Dermis microvascular lymphatic vessel endothelial cell (primary cell): ENCODE measurements around the gene ARL15. TPM values are rescaled to one million over a fixed set of nuclear protein-coding genes. Genes with fewer than 3 reads are reported as not detected.

Source experiments
- DNase-seq, 2 donors: peaks; one replicate each; pipeline versions ENCODE4 v3.0.0 to v3.0.0-alpha.2; 2010; ENCODE audit warnings: low read depth in 2 of 2
- total RNA-seq: library from RNA; depleted of rRNA; stranded (reverse); fragments of >200 nt; gene quantifications from 2 replicates; pipeline ENCODE4 v1.2.1, GENCODE V29; 2014

Gene ARL15
- total RNA-seq, 1 donor from 2014 or later: 39.0 TPM

DNA sequence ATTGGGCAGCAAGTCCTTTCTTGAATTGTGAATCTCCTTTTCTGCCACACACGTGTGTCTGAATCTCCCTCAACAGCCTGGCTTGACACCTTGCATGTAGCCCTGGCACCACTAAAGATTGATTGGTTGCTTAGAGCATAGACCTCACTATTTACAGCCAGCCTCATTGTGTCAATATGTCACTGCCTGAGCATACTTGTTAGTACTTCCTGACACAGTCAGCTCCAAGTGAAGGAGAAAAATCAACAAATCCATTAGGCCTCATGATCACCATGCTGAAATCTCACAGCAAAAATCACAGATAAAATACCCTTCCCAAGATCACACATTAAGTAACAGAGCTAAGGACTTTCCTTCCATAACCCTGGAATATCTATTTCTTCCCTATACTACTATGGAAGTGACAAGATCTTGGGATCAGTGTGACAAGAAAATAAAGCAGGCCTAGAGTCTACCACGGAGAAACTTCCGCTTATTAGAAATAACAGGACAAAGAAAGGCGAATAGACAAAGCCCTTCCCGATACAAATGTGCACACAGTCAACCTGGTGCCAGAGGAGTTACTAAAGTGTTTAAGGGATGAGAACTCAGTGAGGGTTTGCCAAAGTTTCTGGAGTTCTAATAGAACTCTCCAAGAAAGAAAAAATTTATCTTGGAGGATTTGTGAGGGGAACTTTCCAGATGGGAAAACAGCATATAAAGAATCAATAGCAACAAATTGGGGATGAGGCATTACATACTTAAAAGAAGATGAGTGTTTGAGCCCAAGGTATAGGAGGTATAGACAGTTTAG, 5.6 kb upstream of the ARL15 start:
- DNase-seq: no peak

DNA sequence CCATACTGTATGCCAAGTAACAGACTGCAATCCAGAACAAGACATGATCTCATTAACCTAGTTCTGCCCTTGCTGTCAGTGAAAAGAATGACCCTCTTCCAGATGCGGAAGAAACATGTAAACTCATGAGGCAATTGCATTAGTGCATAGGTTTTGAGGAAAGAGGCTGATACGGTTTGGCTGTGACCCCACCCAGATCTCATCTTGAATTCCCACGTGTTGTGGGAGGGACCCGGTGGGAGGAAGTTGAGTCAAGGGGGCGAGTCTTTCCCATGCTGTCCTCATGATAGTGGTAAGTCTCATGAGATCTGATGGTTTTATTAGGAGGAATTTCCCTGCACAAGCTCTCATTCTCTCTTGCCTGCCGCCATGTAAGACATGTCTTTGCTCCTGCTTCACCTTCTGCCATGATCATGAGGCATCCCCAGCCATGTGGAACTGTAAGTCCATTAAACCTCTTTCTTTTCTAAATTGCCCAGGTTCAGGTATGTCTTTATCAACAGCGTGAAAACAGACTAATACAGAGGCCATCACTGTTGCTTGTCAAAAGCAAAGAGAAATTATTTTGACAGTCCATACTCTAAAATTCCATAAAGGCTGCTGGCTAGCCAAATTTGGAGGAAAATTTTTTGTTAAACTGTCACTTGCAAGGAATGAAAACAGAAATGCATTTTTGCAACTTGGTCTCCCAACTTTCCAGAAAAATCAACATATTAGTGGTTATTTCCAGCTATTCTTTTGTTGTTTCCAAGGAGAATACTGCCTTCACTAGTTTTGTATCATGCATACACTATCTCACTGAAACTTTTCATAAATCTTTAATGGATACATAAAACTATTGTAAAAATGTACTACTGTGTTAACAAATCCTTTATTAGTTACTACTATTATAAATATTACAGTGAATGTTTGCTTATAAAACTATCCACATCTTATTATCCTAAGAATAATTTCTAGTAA, 3.2 kb upstream of the ARL15 start:
- DNase-seq: no peak

DNA sequence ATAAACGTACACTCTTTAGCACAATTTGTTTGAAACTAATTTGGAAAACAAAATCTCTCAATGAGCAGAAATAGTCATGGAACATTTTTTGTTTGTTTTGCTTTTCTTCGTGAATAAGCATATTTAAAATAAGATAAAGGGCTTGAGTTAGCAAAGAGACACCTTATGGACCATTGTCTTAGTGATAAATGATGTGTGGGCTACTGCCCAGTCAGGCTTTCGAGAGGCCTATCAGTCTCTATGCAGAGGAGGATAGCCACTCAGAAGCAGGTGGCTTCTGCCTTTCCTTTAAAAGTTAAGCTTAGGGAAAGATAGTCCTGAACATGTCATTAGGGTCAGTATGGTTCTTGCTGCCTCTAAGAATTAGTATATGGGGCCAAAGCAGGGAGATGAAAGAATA, 2.1 kb upstream of the ARL15 start:
- DNase-seq: no peak

DNA sequence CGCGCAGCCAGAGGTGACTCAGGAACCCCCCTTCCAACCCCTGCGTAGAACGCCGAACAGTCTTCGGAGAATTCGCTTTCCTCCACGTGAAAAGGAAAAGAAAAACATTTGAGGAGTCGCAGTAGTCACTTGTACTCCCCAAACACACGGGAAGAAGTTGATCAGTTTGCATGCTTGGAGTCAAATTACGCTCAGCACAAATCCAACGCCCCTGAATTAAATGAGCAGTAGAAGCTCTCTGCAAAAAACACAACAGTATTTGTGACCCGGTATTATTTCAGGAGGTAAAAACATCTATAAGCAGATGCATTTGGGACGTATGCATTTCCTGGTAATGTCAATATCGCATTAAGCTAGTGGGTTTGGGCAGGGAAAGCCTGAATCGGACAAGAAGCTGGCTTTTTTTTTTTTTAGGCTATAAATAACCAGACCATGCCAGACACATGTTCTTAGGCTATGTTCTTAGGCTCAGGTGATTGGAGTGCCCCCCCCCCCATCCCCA, 854 bp upstream of the ARL15 start:
- peak in 1 of 2 donors; percentile 28 for DNase-seq

DNA sequence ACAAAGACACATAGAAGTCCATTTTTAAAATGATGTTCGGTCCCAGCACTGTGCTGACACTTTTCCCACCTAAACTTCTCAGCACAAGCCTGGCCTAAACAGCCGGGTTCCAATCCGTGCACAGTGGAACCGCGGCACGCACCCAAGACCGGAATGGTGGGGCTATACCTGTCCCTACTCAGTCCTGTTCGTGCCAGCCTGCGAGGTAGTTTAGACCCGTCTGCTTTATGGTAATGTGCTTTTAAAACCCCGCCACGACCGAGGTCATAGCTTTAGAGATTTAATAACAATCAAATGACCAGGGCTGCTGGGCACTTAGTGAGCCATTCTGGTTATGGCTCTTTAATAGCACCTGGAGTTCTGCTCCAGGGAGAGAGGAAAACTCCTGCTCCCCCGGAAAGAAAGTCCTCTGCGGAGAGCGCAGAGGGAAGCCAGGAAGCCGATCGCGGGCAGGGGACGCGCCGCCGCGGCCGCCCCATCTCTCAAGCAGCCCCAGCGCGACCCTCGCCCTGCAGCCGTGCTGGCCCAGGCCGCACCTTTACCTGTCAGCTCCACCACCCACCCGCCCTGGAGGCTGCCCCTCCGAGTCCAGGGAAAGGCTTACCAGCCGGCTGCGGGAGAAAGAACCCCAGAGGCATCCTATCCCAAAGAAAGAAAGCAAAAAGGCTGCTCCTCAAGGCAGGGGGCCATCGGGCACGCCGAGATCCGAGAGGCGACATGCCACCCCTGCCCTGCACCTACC, 511 bp downstream of the ARL15 start:
- DNase-seq: peak in 1 of 2 donors; percentile 34

DNA sequence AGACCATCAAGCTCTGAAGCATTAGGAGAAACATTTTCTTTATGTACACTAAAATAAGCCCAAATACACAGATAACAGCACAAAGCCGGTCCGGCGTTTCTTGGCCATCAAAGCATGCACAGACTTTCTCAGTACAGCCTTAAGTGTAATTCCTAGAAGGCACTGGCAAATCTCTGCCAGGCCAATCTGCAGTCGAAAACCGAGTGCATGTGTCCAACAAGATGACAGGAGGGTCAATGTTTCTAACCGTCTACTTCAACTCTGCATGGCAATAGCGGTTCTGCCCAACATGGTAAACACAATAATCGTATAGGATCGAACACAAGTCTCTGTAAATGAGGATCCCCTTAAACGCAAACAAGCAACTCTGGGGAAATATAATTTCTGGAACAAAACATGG, 1.1 kb downstream of the ARL15 start:
- peak in 1 of 2 donors; percentile 7 for DNase-seq

DNA sequence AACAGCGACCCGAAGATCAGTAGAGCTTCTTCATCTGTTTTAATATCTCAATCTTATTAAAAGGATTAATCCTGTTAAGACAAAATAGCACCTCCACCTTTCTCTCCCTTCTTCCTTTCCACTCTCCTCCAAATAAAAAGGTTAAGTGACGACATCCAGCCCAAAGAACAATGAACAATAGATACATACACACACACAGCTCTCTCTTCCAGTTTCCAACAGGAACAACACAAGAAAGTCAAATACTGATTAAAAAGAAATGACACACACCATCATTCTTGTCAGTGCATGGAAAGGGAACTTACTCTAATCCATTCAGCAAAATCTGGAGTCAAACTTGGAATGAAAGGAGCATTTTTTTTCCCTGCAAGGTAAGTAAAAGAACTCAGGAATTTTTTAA, 2.8 kb downstream of the ARL15 start:
- peak in 1 of 2 donors; percentile 2 for DNase-seq

DNA sequence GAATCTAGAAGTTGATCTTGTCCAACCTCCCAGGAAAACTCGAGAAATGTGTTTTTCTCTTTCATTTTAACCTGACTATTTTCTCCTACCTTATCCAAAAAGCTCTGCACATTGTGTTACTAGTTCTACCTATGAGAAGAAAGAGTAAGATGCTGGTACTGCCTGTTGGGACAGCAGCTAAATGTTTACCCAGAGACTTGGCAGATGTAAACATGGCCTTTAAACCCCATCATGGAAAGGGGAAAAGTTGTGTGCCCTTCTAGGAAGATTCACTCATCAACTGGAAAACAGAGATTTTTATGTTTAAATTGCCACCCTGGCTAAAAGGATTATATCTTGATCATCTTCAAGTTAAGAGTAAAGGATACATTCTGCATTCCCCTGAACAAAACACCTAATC, 3.5 kb downstream of the ARL15 start:
- no peak for DNase-seq

DNA sequence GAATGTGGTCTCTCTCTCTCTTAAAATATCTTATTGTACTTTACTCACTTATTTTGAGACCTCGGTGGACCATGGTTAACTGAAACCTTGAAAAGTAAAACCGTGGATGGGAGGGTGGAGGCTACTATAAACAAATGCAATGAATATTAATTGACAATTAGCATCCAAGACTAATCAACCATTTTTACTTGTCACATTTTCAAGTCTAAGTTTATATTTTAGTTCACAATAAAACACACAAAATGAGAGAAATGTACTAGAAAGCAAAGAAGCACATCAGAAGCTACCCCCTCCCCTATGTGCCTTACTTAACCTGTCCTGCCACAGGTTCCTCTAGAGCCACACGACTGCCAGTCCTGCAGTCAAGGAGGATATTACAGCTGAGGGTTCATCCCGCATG, 4.6 kb downstream of the ARL15 start:
- no peak for DNase-seq

DNA sequence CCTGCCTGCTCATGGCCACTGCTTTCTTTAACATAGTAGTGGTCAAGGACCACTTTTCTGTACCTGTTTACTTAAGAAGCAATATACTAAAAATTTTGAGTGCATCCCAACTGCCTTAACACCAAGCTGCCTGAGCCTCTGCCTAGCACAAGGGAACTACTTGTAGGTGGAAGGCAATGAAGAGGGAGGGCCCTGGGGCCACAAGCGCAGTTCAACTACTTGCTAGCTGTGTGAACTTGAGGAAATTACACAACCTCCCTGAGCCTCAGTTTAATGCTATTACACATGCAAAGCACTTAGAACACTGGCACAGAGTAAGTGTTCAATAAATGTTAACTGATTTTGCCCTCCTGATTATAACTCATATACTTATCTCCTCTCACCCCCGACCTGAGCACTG, 6.3 kb downstream of the ARL15 start:
- DNase-seq: no peak

DNA sequence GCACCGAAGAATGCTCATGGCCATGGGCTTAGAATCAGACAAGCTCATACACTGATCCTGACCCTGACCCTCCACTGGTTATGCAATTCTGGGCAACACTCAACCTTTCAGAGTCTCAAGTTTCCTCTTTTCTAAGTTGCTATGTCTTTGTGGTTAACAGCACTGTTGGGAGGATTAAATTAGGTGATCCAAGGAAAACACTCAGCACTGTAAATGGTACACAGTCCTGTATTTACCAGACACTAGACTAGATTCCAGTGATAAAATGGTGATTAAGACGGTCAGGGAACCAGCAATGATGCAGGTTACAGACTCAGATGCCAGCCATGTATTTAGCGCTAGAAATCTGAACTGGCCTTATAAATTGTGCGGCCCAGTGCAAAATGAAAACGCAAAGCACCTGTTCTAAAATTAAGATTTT, 8.1 kb downstream of the ARL15 start:
- DNase-seq: no peak

DNA sequence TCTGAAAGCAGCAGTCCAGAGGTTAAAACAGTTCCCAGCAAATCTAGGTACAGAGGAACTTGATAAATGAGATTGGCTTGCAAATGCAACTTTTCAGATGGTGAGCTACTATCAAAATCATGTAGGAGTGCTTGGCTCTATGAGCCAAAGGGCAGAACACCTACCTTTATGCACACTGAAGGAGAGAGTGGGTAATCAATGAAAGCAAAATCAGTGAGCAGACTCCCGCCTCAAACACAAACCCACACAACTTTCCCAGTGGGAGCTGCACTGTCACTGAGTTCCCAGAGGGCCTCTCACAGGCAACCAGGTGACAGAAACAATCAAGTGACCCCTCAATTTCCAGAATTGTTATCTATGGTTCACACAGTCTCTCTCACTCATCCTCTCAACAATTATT, 8.5 kb downstream of the ARL15 start:
- no peak for DNase-seq

DNA sequence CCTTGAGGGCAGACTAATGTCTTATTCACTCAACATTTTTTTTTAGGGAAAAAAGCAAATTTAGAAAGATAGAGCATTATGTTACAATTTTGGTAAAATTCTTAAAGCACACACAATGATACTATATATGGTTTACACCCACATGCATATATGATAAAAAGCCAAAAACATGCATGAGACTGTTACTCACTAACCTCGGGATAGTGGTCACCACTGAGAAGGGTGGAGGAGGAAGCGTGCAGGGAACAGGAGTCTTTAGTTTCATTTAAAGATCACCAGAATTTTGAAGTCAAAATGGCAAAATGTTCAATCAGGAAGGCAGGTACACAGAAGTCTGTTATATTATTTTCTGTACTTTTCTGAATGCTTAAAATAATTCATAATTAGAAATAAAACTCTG, 9.2 kb downstream of the ARL15 start:
- DNase-seq: no peak

DNA sequence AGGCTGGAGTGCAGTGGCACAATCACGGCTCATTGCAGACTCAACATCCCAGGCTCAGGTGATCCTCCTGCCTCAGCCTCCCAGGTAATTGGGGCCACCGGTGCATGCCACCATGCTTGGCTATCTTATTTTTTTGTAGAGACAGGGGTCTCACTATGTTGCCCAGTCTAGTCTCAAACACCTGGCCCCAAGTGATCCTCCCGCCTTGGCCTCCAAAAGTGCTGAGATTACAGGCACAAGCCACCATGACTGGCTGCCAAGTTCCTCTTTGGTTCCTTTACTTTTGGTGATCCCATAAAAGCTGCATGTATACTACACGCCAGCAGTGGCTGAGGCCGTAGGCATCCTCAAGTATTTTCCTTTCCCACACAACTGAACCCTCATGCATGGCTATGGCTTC, 11.4 kb downstream of the ARL15 start:
- no peak for DNase-seq

DNA sequence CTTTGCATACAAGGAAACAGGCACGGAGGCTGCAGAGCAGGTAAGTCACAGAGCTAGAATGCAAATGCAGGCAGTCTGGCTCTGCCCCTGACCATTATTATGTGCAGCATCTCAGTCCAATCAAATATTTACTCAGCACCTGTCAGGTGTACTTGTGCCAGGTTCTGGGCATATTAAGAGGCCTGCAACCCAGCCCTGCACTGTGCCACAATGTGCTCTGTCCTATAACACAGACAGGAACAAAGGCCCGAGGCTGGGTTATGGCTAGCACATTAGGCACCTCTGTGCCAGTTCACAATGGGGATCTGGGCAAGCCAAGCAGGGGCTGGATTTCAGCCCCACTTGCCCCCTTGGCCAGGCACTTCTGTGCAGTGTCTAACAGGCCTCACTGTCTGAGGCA, 14.0 kb downstream of the ARL15 start:
- DNase-seq: no peak

DNA sequence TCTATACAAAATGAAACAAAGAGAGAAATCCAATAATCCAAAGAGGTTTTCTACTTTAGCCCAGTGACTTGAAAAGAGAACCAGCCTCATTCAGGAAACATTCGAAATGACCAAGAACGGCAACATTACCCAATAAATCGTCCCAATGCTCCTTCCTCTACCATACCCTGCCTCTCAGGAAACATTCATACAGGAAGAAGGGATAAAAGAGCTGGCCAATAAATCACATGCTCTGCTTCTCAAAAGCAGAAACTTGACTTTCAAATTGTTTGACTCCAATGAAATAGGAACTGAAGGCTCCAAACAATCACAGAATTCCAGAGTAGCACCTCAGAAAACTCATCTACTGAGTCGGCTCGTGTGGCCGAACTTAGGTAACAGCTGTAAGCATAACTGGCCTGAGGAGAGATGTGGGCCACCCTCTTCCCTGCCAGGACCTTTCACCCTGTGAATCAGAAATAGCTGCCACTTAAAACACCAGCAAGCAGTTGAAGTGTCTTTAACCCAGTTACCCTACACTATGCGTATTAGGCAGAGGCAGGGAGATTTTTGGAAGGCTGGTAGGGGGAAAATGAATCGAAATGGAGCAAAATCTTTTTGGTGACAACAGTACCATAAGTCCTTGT, 14.6 kb downstream of the ARL15 start:
- peak in 1 of 2 donors; percentile 18 for DNase-seq

DNA sequence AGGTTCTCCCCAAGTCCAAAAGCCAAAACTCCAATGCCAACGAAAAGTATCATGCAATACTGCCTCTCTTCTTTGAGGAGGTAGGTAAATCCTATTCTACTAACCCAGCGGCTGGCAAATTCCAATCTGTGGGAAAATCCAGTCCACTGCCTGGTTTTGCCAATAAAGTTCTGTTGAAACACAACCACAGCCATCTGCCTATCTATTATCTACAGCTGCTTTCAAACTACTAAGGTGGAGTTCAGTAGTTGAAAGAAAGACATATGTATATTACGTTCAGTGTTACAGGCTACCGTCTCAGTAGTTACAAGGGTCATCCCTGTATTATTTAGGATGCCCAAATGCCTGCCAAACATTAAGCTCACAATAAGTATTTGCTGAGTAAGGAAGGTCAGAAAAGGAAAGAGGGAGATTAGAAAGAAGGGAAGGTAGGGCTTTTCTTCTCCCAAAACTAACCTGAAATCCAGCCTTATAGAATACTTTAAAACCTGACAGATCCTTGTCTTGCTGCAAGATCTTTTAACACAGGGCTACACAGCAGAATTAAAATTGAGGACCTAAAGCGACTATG, 16.2 kb downstream of the ARL15 start:
- DNase-seq: no peak

DNA sequence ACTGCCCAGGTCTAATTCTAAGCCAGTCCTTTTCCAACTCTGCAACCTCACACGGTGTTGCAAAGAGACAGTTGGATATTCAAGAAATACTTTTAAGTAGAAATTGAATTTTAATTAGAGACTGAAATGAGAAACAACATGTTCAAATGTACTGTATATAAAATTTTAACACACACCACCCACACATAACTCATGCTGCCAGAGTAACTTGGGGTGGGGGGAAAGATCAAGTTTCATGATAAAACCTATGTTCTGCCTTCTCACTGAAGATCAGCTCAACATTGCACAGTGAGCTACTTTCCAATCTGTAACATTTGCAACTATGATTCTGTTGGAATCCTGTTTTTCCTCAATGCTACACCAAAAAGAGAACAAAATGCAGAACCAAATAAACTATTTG, 17.5 kb downstream of the ARL15 start:
- DNase-seq: no peak

DNA sequence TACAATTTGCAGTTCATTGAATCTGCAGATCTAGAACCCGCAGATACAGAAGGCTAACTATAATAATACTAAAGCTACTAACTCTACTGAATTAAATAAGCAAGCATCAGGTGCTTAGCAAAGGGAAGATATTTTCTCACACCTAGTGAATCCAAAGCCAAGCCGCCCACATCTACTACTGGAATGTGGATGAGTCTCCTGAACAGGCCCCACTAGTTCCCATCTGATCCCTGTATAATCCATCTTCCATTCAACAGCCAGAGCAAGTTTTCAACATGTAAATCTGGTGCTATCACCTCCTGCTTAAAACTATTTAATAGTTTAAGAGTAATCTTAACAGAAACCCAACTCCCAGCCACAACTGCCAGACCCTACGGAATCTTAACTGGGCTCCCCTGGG, 18.9 kb downstream of the ARL15 start:
- no peak for DNase-seq

DNA sequence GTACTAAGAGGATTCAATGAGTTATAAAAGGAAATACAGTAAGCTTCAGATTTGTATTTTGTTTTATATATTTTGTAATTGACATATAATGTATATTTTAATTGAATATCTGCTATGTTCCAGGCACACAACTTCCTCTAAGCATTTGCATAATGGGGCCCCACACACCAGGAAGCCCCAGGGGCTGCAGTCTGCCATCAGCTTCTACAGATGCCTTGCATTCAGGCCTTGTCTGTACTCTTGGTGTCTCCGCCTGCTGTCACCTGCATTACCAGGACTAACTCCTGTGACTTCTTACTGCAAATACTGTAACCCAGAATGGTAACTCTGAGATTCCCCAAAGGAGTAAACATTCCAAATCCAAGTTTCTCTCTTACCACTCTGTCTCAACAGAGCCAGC, 20.6 kb downstream of the ARL15 start:
- DNase-seq: no peak
